Activated naive CD4-positive, alpha-beta T cell treated with anti-CD3 and anti-CD28 coated beads, Interleukin-2, amount 10 ng/mL, durations not matched to agents 7 days and 5 days (primary cell): Measurements from ENCODE around the gene GRHL1.
"Not testable (repeated sequence)": the region's sequence is repeated elsewhere in the genome, so short reads cannot be mapped to it uniquely, and the experiment has no call there.

Source experiments
- CTCF ChIA-PET: fragments of 350-600 bp; sonication (Branson Sonifier 250); formaldehyde crosslinking; loops from one replicate; lab custom pipeline; 2021; ENCODE audit warnings: antibody characterized with exemption; lab: Charles Lee
- DNase-seq: peaks from one replicate; pipeline ENCODE4 v3.0.0-alpha.2; 2020
- H3K27ac Mint-ChIP-seq: one replicate; pipeline ENCODE4 v1.8.0; 2021; ENCODE audit warnings: mild to moderate bottlenecking, moderate library complexity, mixed read lengths
- H3K27me3 Mint-ChIP-seq: one replicate; pipeline ENCODE4 v1.8.0; 2021; ENCODE audit warnings: mild to moderate bottlenecking, mixed read lengths
- H3K36me3 Mint-ChIP-seq: one replicate; pipeline ENCODE4 v1.8.0; 2021; ENCODE audit warnings: mixed read lengths
- H3K4me1 Mint-ChIP-seq: one replicate; pipeline ENCODE4 v1.8.0; 2021; ENCODE audit warnings: mixed read lengths
- H3K4me3 Mint-ChIP-seq: one replicate; pipeline ENCODE4 v1.8.0; 2021; ENCODE audit warnings: mild to moderate bottlenecking, moderate library complexity, mixed read lengths
- H3K9me3 Mint-ChIP-seq: one replicate; pipeline ENCODE4 v1.8.0; 2021; ENCODE audit warnings: mixed read lengths

The GRHL1 gene

GRCh38 chr2:10007435-10007834 lies 55.9 kb downstream of the GRHL1 start:
- no peaks in the 10 kb centered on the region for H3K9me3 Mint-ChIP-seq
- CTCF ChIA-PET, result no interaction called here
- H3K27ac Mint-ChIP-seq, result no peak overlapping the region
- peaks cover 61% of the 10 kb centered on the region for H3K27me3 Mint-ChIP-seq
- no peak overlapping the region for H3K4me3 Mint-ChIP-seq
- no peaks in the 10 kb centered on the region for H3K36me3 Mint-ChIP-seq
- no peaks in the 10 kb centered on the region for H3K4me1 Mint-ChIP-seq
- DNase-seq, result no peak

DNA sequence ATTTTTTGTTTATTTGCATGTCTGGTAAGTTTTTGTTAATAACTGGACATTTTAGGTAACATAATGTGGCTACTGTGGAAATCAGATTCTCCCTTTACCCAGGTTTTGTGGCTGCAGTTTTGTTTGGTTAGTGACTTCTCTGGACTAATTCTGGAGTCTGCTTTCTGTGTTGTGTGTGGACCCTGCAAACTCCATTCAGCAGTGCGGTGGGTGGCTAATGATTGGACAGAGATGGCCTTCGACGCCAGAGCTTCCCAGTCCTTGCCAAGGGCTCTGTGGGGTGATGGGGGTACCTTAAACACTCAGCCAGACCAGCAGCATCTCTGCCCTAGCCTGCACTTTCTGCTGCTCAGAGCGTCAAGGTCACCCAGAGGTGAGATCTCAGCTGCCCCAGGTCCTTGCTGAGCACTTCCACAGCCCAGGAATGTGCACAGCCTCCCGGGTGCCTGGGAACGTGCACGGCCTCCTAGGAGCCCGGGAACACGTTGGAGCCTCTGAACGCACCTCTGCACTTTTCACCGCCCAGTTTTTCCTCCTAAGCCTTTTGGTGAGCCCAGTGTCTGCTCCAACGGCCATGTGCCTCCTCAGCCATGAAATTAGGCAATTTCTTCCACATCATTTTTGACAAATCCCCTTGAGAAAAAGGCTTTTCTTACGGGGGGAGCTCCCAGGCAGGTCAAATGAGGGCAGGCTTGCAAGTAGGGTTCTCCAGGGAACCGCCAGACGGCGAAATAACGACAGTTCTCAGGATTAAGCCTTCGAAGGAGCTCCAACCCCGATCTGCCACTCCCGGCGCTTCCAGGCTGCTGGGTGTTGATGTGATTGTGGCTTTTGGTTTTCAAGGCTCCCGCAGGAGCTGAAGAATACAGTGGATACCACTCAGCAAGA lies 56.7 kb downstream of the GRHL1 start:
- H3K27me3 Mint-ChIP-seq, result peaks cover 56% of the 10 kb centered on the region
- H3K4me3 Mint-ChIP-seq, result no peak overlapping the region
- H3K27ac Mint-ChIP-seq, result no peak overlapping the region
- no peak for DNase-seq
- H3K9me3 Mint-ChIP-seq, result no peaks in the 10 kb centered on the region
- no peaks in the 10 kb centered on the region for H3K36me3 Mint-ChIP-seq
- H3K4me1 Mint-ChIP-seq, result no peaks in the 10 kb centered on the region
- CTCF ChIA-PET, result interaction anchor here (1.0 kb wide), 1 partner anchor 24 kb away, joined by 3 read pairs; no protein-coding TSS in a partner anchor

- CTCF ChIA-PET, result interaction anchor here (1.0 kb wide), 1 partner anchor 24 kb away, joined by 3 read pairs; no protein-coding TSS in a partner anchor
- Mint-ChIP-seq H3K27ac (no peak overlapping the region), H3K4me1 (no peaks in the 10 kb centered on the region), H3K9me3 (no peaks in the 10 kb centered on the region), H3K27me3 (peaks cover 54% of the 10 kb centered on the region), H3K4me3 (no peak overlapping the region), H3K36me3 (no peaks in the 10 kb centered on the region)
- DNase-seq, result no peak
Observed at GRCh38 chr2:10008809-10009176, 57.3 kb downstream of the GRHL1 start.

DNA sequence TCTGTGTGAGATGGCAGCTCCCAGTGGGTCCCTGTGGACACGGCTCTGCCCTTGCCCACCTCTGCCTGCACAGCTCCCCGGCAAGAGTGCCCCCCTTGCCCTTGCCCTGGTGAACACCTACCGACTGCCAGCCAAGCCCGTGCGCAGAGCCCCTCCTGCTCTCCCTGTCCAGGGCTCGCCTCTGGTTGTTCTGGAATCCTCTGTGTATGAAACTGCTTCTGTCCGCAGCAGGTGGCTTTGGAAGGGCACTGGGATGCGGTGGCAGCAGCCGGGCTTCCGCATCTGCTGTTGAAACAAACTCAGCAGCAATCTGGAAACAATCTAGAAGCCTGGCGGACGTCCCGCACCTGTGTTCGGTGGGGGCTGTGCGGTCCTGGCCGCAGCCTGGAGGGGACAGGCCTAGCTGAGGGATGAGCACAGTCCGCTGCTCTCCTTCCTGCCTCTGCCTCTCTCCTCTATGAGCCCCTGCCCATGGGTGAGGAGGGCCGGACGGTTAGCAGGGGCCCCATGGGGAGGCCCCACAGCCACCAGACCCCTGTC lies 57.8 kb downstream of the GRHL1 start:
- Mint-ChIP-seq H3K4me3 (no peak overlapping the region), H3K4me1 (no peaks in the 10 kb centered on the region), H3K9me3 (no peaks in the 10 kb centered on the region), H3K27ac (no peak overlapping the region), H3K27me3 (peaks cover 52% of the 10 kb centered on the region), H3K36me3 (no peaks in the 10 kb centered on the region)
- CTCF ChIA-PET, result interaction anchor here (1.0 kb wide), 1 partner anchor 25 kb away, joined by 3 read pairs; no protein-coding TSS in a partner anchor
- DNase-seq, result no peak

DNA sequence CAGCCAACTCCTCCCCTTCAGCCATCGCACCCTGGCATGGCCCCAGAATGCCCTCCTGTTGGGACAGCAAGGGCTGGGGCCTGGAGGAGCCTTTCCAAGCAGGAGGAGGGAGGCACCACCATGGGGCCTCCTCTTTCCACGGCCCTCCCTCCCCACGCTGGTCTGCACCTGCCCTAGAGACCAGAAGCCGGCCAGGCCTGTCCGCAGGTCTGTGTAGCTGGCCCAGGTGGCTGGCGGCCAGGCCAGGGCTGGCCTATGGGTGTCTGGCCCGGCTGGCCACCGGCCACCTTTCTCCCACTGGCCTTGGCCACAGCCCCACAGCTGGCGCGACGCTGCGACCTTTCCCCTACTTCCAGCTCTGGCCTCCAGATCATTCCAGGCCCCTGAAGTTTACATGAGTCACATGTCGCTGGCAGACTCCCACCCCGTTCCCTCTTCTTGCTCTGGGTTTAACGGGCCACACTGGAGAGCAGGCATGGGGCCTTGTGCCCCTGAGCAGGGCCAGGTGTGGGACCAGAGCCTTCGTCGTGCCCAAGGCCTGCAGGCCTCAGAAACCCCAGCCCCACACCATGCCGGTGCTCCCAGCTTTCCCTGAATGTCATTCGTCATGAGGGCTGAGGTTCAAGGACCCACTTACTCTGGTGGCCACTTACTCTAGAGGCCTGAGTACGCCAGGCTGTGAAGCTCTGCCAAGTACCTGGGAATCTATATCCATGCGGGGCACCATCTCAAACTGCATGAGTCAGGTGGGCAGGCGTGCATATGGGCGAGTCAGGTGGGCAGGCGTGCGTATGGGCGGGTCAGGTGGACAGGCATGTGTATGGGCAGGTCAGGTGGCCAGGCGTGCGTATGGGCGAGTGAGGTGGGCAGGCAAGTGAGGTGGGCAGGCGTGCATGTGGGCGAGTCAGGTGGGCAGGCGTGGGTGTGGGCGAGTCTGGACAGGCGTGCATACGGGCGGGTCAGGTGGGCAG lies 58.6 kb downstream of the GRHL1 start:
- DNase-seq, result no peak
- Mint-ChIP-seq H3K4me1 (no peaks in the 10 kb centered on the region), H3K36me3 (no peaks in the 10 kb centered on the region), H3K27me3 (peaks cover 45% of the 10 kb centered on the region), H3K9me3 (no peaks in the 10 kb centered on the region), H3K4me3 (no peak overlapping the region), H3K27ac (no peak overlapping the region)
- CTCF ChIA-PET, result no interaction called here

DNA sequence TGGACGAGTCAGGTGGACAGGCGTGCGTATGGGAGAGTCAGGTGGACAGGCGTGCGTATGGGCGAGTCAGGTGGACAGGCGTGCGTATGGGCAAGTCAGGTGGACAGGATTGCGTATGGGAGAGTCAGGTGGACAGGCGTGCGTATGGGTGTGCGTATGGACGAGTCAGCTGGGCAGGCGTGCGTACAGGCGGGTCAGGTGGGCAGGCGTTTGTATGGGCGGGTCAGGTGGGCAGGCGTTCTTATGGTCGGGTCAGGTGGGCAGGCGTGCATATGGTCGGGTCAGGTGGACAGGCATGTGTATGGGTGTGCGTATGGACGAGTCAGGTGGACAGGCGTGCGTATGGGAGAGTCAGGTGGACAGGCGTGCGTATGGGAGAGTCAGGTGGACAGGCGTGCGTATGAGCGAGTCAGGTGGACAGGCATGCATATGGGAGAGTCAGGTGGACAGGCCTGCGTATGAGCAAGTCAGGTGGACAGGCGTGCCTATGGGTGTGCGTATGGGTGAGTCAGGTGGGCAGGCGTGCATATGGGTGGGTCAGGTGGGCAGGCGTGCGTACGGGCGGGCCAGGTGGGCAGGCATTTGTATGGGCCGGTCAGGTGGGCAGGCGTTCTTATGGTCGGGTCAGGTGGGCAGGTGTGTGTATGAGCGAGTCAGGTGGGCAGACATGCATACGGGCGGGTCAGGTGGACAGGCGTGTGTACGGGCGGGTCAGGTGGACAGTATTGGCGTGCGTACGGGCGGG lies 59.5 kb downstream of the GRHL1 start:
- H3K27me3 Mint-ChIP-seq, result peaks cover 36% of the 10 kb centered on the region
- DNase-seq, H3K36me3 Mint-ChIP-seq, H3K27ac Mint-ChIP-seq, H3K4me1 Mint-ChIP-seq, H3K9me3 Mint-ChIP-seq, CTCF ChIA-PET, H3K4me3 Mint-ChIP-seq: not testable (repeated sequence)

GRCh38 chr2:10011606-10012325 lies 60.3 kb downstream of the GRHL1 start:
- DNase-seq, H3K36me3 Mint-ChIP-seq, H3K4me3 Mint-ChIP-seq, CTCF ChIA-PET, H3K27ac Mint-ChIP-seq, H3K9me3 Mint-ChIP-seq, H3K4me1 Mint-ChIP-seq: not testable (repeated sequence)
- peaks cover 29% of the 10 kb centered on the region for H3K27me3 Mint-ChIP-seq

DNA sequence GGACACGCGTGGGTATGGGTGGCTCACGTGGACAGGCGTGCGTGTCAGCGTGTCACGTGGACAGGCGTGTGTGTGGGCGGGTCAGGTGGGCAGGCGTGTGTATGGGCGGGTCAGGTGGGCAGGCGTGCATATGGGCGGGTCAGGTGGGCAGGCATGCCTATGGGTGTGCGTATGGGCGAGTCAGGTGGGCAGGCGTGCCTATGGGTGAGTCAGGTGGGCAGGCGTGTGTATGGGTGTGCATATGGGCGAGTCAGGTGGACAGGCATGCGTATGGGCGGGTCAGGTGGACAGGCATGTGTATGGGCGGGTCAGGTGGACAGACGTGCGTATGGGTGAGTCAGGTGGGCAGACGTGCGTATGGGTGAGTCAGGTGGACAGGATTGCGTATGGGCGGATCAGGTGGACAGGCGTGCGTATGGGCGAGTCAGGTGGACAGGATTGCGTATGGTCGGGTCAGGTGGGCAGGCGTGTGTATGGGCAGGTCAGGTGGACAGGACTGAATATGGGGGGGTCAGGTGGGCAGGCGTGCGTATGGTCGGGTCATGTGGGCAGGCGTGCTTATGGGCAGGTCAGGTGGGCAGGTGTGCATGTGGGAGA lies 61.0 kb downstream of the GRHL1 start:
- H3K36me3 Mint-ChIP-seq, H3K27ac Mint-ChIP-seq, H3K4me1 Mint-ChIP-seq, CTCF ChIA-PET, H3K4me3 Mint-ChIP-seq, H3K9me3 Mint-ChIP-seq, DNase-seq: not testable (repeated sequence)
- peaks cover 22% of the 10 kb centered on the region for H3K27me3 Mint-ChIP-seq

- no peaks in the 10 kb centered on the region for H3K36me3 Mint-ChIP-seq
Observed at GRCh38 chr2:10012963-10013461, 61.5 kb downstream of the GRHL1 start.

DNA sequence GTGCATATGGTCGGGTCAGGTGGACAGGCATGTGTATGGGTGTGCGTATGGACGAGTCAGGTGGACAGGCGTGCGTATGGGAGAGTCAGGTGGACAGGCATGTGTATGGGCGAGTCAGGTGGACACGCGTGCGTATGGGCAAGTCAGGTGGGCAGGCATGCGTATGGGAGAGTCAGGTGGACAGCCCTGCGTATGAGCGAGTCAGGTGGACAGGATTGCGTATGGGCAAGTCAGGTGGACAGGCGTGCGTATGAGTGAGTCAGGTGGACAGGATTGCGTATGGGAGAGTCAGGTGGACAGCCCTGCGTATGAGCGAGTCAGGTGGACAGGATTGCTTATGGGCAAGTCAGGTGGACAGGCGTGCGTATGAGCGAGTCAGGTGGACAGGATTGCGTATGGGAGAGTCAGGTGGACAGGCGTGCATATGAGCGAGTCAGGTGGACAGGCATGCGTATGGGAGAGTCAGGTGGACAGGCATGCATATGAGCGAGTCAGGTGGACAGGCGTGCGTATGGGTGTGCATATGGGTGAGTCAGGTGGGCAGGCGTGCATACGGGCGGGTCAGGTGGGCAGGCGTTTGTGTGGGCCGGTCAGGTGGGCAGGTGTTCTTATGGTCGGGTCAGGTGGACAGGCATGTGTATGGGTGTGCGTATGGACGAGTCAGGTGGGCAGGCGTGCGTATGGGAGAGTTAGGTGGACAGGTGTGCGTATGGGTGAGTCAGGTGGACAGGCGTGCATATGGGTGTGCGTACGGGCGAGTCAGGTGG lies 62.3 kb downstream of the GRHL1 start:
- H3K4me1 Mint-ChIP-seq, CTCF ChIA-PET, H3K9me3 Mint-ChIP-seq: not testable (repeated sequence)

More at GRCh38 chr2:10012963-10013461, 61.5 kb downstream of the GRHL1 start:
- no peaks in the 10 kb centered on the region for H3K4me1 Mint-ChIP-seq
- no peak for DNase-seq
- H3K9me3 Mint-ChIP-seq, result peaks cover 4% of the 10 kb centered on the region
- H3K27ac Mint-ChIP-seq, result no peak overlapping the region
- no peak overlapping the region for H3K4me3 Mint-ChIP-seq
- H3K27me3 Mint-ChIP-seq, result peaks cover 16% of the 10 kb centered on the region
- CTCF ChIA-PET, result no interaction called here

DNA sequence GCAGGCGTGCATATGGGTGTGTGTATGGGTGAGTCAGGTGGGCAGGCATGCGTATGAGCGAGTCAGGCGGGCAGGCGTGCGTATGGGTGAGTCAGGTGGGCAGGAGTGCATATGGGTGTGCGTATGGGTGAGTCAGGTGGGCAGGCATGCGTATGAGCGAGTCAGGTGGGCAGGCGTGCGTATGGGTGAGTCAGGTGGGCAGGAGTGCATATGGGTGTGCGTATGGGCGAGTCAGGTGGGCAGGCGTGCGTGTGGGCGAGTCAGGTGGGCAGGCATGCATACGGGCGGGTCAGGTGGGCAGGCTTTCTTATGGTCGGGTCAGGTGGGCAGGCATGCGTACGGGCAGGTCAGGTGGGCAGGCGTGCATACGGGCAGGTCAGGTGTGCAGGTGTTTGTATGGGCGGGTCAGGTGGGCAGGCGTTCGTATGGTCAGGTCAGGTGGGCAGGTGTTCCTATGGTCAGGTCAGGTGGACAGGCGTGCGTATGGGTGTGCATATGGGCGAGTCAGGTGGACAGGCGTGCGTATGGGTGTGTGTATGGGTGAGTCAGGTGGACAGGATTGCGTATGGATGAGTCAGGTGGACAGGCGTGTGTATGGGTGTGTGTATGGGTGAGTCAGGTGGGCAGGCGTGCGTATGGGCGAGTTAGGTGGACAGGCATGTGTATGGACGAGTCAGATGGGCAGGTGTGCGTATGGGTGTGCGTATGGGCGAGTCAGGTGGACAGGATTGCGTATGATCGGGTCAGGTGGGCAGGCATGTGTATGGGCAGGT lies 63.1 kb downstream of the GRHL1 start:
- Mint-ChIP-seq H3K9me3 (peaks cover 4% of the 10 kb centered on the region), H3K27ac (no peak overlapping the region), H3K4me3 (no peak overlapping the region), H3K27me3 (peaks cover 15% of the 10 kb centered on the region), H3K4me1 (no peaks in the 10 kb centered on the region), H3K36me3 (no peaks in the 10 kb centered on the region)
- DNase-seq, result peak; percentile 10
- CTCF ChIA-PET, result no interaction called here

More for the DNA sequence above, 62.3 kb downstream of the GRHL1 start:
- peaks cover 16% of the 10 kb centered on the region for H3K27me3 Mint-ChIP-seq
- peak; percentile 18 for DNase-seq
- not testable (repeated sequence) for H3K27ac Mint-ChIP-seq, H3K36me3 Mint-ChIP-seq, H3K4me3 Mint-ChIP-seq
